Neural cell (in vitro differentiated cells): ENCODE results near the gene MRGPRD.

Experiments used
- CTCF ChIP-seq: fragments of 450-650 bp; IDR thresholded peaks from 2 replicates; pipeline ENCODE4 v1.5.1; 2014; ENCODE audit warnings: antibody characterized with exemption, mild to moderate bottlenecking, moderate library complexity; ENCODE audit not compliant: poor library complexity, severe bottlenecking
- EZH2 ChIP-seq: fragments of 200-600, 300-800 bp; shearing (Covaris generic), sonication (generic); IDR thresholded peaks from 2 replicates; pipeline ENCODE4 v1.6.1; 2014; ENCODE audit warnings: antibody characterized with exemption, low read length, borderline replicate concordance, mild to moderate bottlenecking; ENCODE audit not compliant: insufficient read depth, poor library complexity, severe bottlenecking
- POLR2AphosphoS5 ChIP-seq: IDR thresholded peaks from 2 replicates; pipeline ENCODE4 v1.6.1; 2012
- REST ChIP-seq: IDR thresholded peaks from 2 replicates; pipeline ENCODE4 v1.6.1; 2012; ENCODE audit warnings: borderline replicate concordance

- no peak for TF ChIP-seq CTCF
- no peak for TF ChIP-seq EZH2
- no peak for TF ChIP-seq REST
- no peak for TF ChIP-seq POLR2AphosphoS5
Measured at GRCh38 chr11:69002570-69003231, 21.9 kb upstream of the MRGPRD start.
